AG04450 (cell line): Measurements from ENCODE around the gene DTD1. TPM values are rescaled to one million over a fixed set of nuclear protein-coding genes. Genes with fewer than 3 reads are reported as not detected.

ENCODE experiments used
- CTCF ChIA-PET: fragments of 300-600, 350-600 bp; formaldehyde crosslinking; extraction: SDS; loops from one replicate; lab custom pipeline; 2022; ENCODE audit warnings: antibody characterized with exemption, inconsistent platforms; lab: Charles Lee
- POLR2A ChIA-PET: fragments of 350-600 bp; formaldehyde crosslinking; extraction: SDS; loops from one replicate; lab custom pipeline; 2021; ENCODE audit warnings: antibody characterized with exemption, inconsistent platforms; lab: Yijun Ruan, JAX
- DNase-seq: peaks from one replicate; pipeline ENCODE4 v3.0.0-alpha.2; 2011; ENCODE audit warnings: low read depth, low spot score
- H3K27ac ChIP-seq: one replicate; pipeline ENCODE4 v1.5.1; 2012; ENCODE audit warnings: low read depth, low read length, control low read depth
- H3K27me3 ChIP-seq: one replicate; pipeline ENCODE4 v1.6.0; 2012; ENCODE audit warnings: low read length; ENCODE audit not compliant: control insufficient read depth, insufficient read depth
- H3K4me3 ChIP-seq: 2 replicates; pipeline ENCODE4 v1.5.1; 2011; ENCODE audit warnings: mild to moderate bottlenecking, low read depth, low read length, control low read depth
- H3K9me3 ChIP-seq: 2 replicates; pipeline ENCODE4 v1.5.1; 2012; ENCODE audit warnings: low read length; ENCODE audit not compliant: control insufficient read depth, insufficient read depth
- polyA plus RNA-seq: library from polyadenylated mRNA; depleted of rRNA; stranded (reverse); fragments of >200 nt; gene quantifications from 2 replicates; pipeline ENCODE4 v1.2.3, GENCODE V29; 2011
- TF ChIP-seq, protein P1 (sequence below): IDR thresholded peaks from 2 replicates; pipeline ENCODE4 v1.5.1; 2011; ENCODE audit warnings: low read depth, low read length, control low read depth, inconsistent platforms

Gene DTD1
- polyA plus RNA-seq, 1 experiment = 50.0 TPM

DNA sequence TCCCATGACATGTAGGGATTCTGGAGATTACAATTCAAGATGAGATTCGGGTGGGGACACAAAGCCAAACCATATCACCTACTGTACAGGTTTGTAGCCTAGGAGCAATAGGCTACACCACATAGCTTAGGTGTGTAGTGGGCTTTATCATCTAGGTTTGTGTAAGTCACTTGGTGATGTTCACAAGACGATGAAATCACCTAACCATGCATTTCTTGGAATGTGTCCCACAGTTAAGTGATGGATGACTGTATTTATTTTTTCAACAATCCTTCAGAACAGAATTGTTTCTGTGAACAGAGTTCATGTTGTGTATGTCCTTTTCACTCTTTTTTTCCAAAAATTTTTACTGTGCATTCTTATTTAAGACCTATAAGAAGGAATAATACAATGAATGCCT lies 76.1 kb downstream of the DTD1 start:
- DNase-seq = no peak
- CTCF ChIA-PET = no interaction called here
- Histone ChIP-seq H3K9me3 (no peaks in the 10 kb centered on the region), H3K27me3 (no peaks in the 10 kb centered on the region), H3K27ac (no peak overlapping the region), H3K4me3 (no peak overlapping the region)
- TF ChIP-seq, protein P1, sequence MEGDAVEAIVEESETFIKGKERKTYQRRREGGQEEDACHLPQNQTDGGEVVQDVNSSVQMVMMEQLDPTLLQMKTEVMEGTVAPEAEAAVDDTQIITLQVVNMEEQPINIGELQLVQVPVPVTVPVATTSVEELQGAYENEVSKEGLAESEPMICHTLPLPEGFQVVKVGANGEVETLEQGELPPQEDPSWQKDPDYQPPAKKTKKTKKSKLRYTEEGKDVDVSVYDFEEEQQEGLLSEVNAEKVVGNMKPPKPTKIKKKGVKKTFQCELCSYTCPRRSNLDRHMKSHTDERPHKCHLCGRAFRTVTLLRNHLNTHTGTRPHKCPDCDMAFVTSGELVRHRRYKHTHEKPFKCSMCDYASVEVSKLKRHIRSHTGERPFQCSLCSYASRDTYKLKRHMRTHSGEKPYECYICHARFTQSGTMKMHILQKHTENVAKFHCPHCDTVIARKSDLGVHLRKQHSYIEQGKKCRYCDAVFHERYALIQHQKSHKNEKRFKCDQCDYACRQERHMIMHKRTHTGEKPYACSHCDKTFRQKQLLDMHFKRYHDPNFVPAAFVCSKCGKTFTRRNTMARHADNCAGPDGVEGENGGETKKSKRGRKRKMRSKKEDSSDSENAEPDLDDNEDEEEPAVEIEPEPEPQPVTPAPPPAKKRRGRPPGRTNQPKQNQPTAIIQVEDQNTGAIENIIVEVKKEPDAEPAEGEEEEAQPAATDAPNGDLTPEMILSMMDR = no peak
- POLR2A ChIA-PET = no interaction called here

DNA sequence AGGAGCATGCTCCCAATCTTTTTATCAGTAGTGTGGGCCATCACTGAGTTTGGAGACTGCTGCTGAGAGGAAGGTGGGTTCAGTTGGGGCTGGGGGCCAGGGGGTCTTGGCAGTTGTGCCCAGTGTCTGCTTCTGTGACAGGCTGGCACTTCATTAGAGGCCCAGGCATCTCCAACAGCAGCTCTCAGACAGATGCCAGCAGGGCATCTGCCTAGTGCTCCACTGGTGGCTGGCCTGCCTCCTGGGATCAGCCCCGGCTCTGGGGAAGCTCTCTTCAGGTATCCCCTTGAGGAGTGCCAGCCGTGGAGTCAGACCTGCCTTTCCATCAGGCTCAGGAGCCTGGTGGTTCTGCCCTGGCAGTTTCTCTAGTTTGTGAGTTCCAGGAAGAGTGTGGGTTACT lies 77.3 kb downstream of the DTD1 start:
- no peak overlapping the region for H3K27ac ChIP-seq
- TF ChIP-seq, protein P1 = no peak
- no peak overlapping the region for H3K4me3 ChIP-seq
- no peaks in the 10 kb centered on the region for H3K9me3 ChIP-seq
- DNase-seq = no peak
- ChIA-PET CTCF (no interaction called here), POLR2A (no interaction called here)
- no peaks in the 10 kb centered on the region for H3K27me3 ChIP-seq

DNA sequence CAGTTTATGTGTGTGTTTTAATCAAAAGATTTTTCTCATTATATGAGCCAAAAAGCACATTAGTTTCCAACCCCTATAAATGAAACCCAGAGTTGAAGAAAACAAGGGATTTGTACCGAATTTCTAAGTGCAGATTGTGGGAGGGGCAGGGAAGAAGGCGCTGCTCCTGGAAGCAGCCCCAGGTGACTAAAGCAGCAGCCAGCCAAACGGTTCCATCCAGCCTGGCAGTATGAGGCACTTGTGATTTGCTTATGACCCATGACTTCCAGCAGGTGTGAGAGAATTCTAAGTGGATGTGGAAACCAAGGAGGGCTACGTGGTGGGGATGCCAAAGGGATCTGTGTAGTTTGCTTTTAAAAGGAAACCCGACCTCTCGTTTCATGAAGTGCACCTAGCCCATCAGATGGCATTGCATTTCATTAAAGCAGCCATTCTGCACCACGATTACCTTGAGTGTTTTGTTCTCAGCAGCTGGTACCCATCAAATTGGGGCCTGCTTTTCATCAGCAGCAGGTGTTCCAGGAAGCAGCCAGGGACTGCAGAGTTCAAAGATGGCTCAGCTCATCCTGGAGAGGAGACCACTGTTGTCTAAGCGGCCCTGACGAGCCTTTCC lies 79.1 kb downstream of the DTD1 start:
- Histone ChIP-seq H3K27ac (no peak overlapping the region), H3K27me3 (no peaks in the 10 kb centered on the region), H3K4me3 (no peak overlapping the region), H3K9me3 (no peaks in the 10 kb centered on the region)
- ChIA-PET CTCF (no interaction called here), POLR2A (no interaction called here)
- no peak for DNase-seq
- TF ChIP-seq, protein P1 = no peak

DNA sequence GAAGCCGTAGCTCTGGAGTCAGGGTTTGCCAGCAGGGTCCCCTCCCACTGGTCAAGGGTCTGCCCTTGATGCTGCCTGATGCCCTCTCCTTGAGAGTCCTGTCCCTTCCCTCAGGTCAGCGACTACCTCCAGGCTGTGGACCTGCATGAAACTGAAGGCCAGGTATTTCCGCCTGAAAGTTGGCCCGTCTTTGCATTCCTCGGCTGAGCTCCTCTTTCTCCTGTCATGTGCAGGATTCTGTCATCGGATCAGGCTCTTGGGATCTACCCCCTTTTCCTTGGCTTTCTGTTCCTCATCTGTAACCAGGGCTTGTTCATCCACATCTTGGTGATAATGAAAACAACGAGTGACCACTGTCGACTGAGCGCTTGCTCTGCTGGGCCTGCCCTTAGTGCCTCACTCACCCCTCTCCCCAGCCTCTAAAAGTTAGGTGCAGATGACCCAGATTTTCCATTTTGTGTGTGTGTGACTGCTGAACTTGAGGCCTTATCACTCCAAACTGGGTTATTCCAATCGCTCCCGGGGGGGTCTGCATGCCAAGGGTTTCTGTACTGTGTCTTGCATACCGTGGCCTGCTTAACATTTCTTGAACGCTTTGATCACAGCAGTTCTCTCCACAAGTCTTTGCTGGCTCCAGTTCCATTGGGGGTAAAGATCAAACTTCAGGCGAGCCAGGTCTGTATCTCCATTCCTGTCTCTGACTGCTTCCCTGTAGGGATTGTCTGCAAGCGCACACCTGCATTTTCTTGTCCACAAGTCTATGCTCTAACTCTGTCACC lies 81.6 kb downstream of the DTD1 start:
- DNase-seq = no peak
- Histone ChIP-seq H3K9me3 (no peaks in the 10 kb centered on the region), H3K27ac (no peak overlapping the region), H3K27me3 (no peaks in the 10 kb centered on the region), H3K4me3 (no peak overlapping the region)
- POLR2A ChIA-PET = no interaction called here
- TF ChIP-seq, protein P1 = no peak
- CTCF ChIA-PET = interaction anchor here (1.0 to 2.6 kb wide), 2 partner anchors 37 to 81 kb away, joined by 3 to 12 read pairs; no protein-coding TSS in a partner anchor

DNA sequence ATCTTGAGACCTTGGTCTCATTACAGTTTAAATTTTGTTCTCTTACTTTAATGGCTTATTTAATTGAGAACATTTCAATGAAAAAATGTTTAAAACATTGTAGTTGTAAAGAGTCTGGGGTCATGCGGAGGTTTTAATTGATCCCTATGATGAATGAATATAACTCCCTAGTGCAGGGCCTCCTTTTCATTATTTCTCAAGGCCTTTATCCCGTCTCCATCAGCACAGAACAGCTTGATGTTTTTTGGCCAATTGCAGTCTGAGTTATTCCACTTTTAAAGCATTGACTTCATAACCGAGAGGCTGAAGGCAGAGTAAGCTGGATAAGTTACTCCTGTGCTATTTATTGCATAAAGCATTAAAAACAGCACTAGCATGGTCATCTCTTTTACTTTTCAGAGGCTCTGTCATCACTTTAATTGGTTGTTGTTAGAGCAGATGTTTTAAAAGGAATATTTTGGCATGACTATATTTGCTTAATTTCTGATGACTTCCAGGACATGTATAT lies 83.4 kb downstream of the DTD1 start:
- no peak overlapping the region for H3K4me3 ChIP-seq
- CTCF ChIA-PET = no interaction called here
- no peak for DNase-seq
- H3K27me3 ChIP-seq = no peaks in the 10 kb centered on the region
- H3K9me3 ChIP-seq = no peaks in the 10 kb centered on the region
- H3K27ac ChIP-seq = no peak overlapping the region
- POLR2A ChIA-PET = no interaction called here
- TF ChIP-seq, protein P1 = no peak
